Astrocyte (in vitro differentiated cells and primary cell): ENCODE measurements around the gene PLLP. TPM values are rescaled to one million over a fixed set of nuclear protein-coding genes. Genes with fewer than 3 reads are reported as not detected.
A peak's percentile ranks its signal among the peaks of the same experiment; 100 is the strongest.

ENCODE experiments used
- DNase-seq: peaks from one replicate; pipeline ENCODE4 v3.0.0-alpha.2; 2010; ENCODE audit warnings: low read depth
- FAIRE-seq: peaks from 2 replicates; lab custom pipeline; 2011; peaks lifted over from hg19 to GRCh38; lab: Jason Lieb, UNC
- H2AFZ ChIP-seq: 2 replicates; pipeline ENCODE4 v1.6.0; 2012; ENCODE audit warnings: low read depth, low read length, inconsistent platforms
- H3K27ac ChIP-seq: 2 replicates; pipeline ENCODE4 v1.5.1; 2011; ENCODE audit warnings: low read depth, low read length, inconsistent platforms
- H3K27me3 ChIP-seq: 2 replicates; pipeline ENCODE4 v1.6.0; 2011; ENCODE audit warnings: low read length, inconsistent platforms; ENCODE audit not compliant: insufficient read depth
- H3K36me3 ChIP-seq: 2 replicates; pipeline ENCODE4 v1.5.1; 2011; ENCODE audit warnings: low read length, inconsistent platforms; ENCODE audit not compliant: insufficient read depth
- H3K4me1 ChIP-seq: 2 replicates; pipeline ENCODE4 v1.5.1; 2011; ENCODE audit warnings: low read length, inconsistent platforms; ENCODE audit not compliant: insufficient read depth
- H3K4me2 ChIP-seq: 2 replicates; pipeline ENCODE4 v1.6.0; 2012; ENCODE audit warnings: low read length, inconsistent platforms
- H3K4me3 ChIP-seq: 2 replicates; pipeline ENCODE4 v1.5.1; 2011; ENCODE audit warnings: low read depth, mild to moderate bottlenecking, low read length, inconsistent platforms; ENCODE audit not compliant: insufficient read depth
- H3K79me2 ChIP-seq: 2 replicates; pipeline ENCODE4 v1.6.0; 2012; ENCODE audit warnings: mild to moderate bottlenecking, low read length, inconsistent platforms; ENCODE audit not compliant: insufficient read depth
- H3K9ac ChIP-seq: 2 replicates; pipeline ENCODE4 v1.6.0; 2012; ENCODE audit warnings: mild to moderate bottlenecking, low read length, inconsistent platforms
- H3K9me3 ChIP-seq: 2 replicates; pipeline ENCODE4 v1.5.1; 2012; ENCODE audit warnings: low read depth, mild to moderate bottlenecking, low read length, inconsistent platforms; ENCODE audit not compliant: insufficient read depth
- H4K20me1 ChIP-seq: 2 replicates; pipeline ENCODE4 v1.6.0; 2012; ENCODE audit warnings: low read length, inconsistent platforms; ENCODE audit not compliant: insufficient read depth
- H3K27ac Mint-ChIP-seq: one replicate; pipeline ENCODE4 v1.8.0; 2021; ENCODE audit warnings: mild to moderate bottlenecking, mixed read lengths; ENCODE audit not compliant: unreplicated experiment
- H3K27me3 Mint-ChIP-seq: one replicate; pipeline ENCODE4 v1.8.0; 2021; ENCODE audit warnings: low read depth, mixed read lengths; ENCODE audit not compliant: unreplicated experiment
- H3K36me3 Mint-ChIP-seq: one replicate; pipeline ENCODE4 v1.8.0; 2021; ENCODE audit warnings: low read depth, mixed read lengths; ENCODE audit not compliant: unreplicated experiment
- H3K4me1 Mint-ChIP-seq: one replicate; pipeline ENCODE4 v1.8.0; 2021; ENCODE audit warnings: low read depth, mixed read lengths; ENCODE audit not compliant: unreplicated experiment
- H3K4me3 Mint-ChIP-seq: one replicate; pipeline ENCODE4 v1.8.0; 2021; ENCODE audit warnings: mild to moderate bottlenecking, moderate library complexity, mixed read lengths; ENCODE audit not compliant: unreplicated experiment
- H3K9me3 Mint-ChIP-seq: one replicate; pipeline ENCODE4 v1.8.0; 2021; ENCODE audit warnings: mild to moderate bottlenecking, mixed read lengths; ENCODE audit not compliant: unreplicated experiment
- CTCF ChIP-seq: IDR thresholded peaks from 2 replicates; pipeline ENCODE4 v1.5.1; 2011; ENCODE audit warnings: low read depth, mild to moderate bottlenecking, inconsistent platforms, low read length, moderate library complexity; ENCODE audit not compliant: insufficient read depth
- EZH2 ChIP-seq: IDR thresholded peaks from 2 replicates; pipeline ENCODE4 v1.6.1; 2012; ENCODE audit warnings: mild to moderate bottlenecking, low read length, inconsistent platforms; ENCODE audit not compliant: insufficient read depth
- total RNA-seq: library from RNA; stranded (reverse); gene quantifications from 2 replicates; pipeline ENCODE4 v1.2.1, GENCODE V29; 2021

Gene PLLP
- total RNA-seq, 1 donor from 2014 or later = 0.93 TPM

GRCh38 chr16:57299009-57299718, 14.7 kb upstream of the PLLP start:
- FAIRE-seq = no peak

GRCh38 chr16:57297856-57298255, 13.4 kb upstream of the PLLP start:
- FAIRE-seq (no peak), DNase-seq (no peak)
- Histone ChIP-seq H3K4me1 (peaks cover 11% of the 10 kb centered on the region), H3K79me2 (no peaks in the 10 kb centered on the region), H3K9ac (no peak overlapping the region), H4K20me1 (no peaks in the 10 kb centered on the region), H2AFZ (no peak overlapping the region), H3K36me3 (no peaks in the 10 kb centered on the region), H3K27ac (no peak overlapping the region), H3K4me3 (no peak overlapping the region), H3K4me2 (no peak overlapping the region), H3K27me3 (peaks cover 2% of the 10 kb centered on the region), H3K9me3 (no peaks in the 10 kb centered on the region)
- Mint-ChIP-seq H3K36me3 (no peaks in the 10 kb centered on the region), H3K4me3 (peak overlapping the region; percentile 0), H3K4me1 (no peaks in the 10 kb centered on the region), H3K9me3 (no peaks in the 10 kb centered on the region), H3K27me3 (no peaks in the 10 kb centered on the region), H3K27ac (no peak overlapping the region)
- no peak for TF ChIP-seq CTCF
- no peak for TF ChIP-seq EZH2

More at GRCh38 chr16:57299009-57299718, 14.7 kb upstream of the PLLP start:
- no peaks in the 10 kb centered on the region for H3K9me3 ChIP-seq
- no peaks in the 10 kb centered on the region for H3K27me3 Mint-ChIP-seq
- peaks cover 3% of the 10 kb centered on the region for H3K4me1 Mint-ChIP-seq
- H2AFZ ChIP-seq = peak overlapping the region; percentile 62
- H3K4me3 ChIP-seq = peak overlapping the region; percentile 74
- no peak for TF ChIP-seq EZH2
- TF ChIP-seq CTCF = no peak
- peak overlapping the region; percentile 85 for H3K4me2 ChIP-seq
- no peaks in the 10 kb centered on the region for H3K9me3 Mint-ChIP-seq
- no peaks in the 10 kb centered on the region for H3K79me2 ChIP-seq
- H3K9ac ChIP-seq = peak overlapping the region; percentile 76
- peak overlapping the region; percentile 31 for H3K27ac ChIP-seq
- H3K27me3 ChIP-seq = peaks cover 2% of the 10 kb centered on the region
- H3K36me3 ChIP-seq = no peaks in the 10 kb centered on the region
- no peak overlapping the region for H3K27ac Mint-ChIP-seq
- H3K4me1 ChIP-seq = peaks cover 11% of the 10 kb centered on the region
- no peaks in the 10 kb centered on the region for H3K36me3 Mint-ChIP-seq
- H3K4me3 Mint-ChIP-seq = no peak overlapping the region
- DNase-seq = no peak
- H4K20me1 ChIP-seq = no peaks in the 10 kb centered on the region
